Measurements from ENCODE around the gene FAM43A. TPM values are rescaled to one million over a fixed set of nuclear protein-coding genes. Genes with fewer than 3 reads are reported as not detected.

Gene FAM43A
- total RNA-seq, 4 donors from 2014 or later, result 24.5 to 42.8 (median 32.5) TPM

DNA sequence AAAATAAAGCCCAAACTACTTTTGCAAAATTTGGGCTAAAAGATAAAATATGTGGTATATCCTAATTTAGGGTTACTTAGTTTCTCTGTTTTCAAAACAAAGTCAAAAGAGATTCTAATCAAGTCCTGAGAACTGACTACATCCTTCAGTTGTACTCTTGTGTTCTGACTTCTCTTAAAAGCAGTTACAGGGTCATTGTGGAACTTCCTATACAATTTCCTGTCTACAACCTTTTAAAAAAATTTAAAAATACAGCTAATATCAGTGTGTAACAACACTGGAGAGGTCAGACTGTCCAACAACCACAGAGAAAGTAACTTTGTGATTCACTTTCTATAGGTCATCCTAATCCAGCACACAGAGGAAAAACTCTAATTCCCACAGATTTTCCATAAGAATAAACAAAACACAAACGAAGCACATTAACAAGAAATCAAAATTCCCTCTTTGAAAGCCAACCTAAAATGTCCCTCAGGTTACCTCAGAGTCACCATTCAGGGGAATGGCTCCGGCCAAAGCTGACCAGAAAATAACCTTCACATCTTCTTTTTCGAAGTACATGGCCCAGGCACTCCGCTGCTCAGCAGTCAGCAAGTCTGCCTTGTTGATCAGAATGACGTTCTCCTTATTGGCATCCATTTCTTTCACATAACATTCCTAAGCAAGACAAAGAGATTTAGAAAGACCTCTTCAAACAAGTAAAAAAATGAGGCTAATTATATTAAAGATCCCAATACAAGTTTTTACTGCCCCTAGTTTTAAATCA lies 27.0 kb upstream of the FAM43A start:
- 79% methylated on average over 5 of the region's 5 CpGs for WGBS
- TF ChIP-seq EP300 (IDR thresholded peaks at IDR 0.05) (no peak), POLR2A (IDR thresholded peaks at IDR 0.05; ENCODE audit: low read depth) (no peak), POLR2AphosphoS5 (IDR thresholded peaks at IDR 0.05) (no peak)
- TF ChIP-seq, protein P1, sequence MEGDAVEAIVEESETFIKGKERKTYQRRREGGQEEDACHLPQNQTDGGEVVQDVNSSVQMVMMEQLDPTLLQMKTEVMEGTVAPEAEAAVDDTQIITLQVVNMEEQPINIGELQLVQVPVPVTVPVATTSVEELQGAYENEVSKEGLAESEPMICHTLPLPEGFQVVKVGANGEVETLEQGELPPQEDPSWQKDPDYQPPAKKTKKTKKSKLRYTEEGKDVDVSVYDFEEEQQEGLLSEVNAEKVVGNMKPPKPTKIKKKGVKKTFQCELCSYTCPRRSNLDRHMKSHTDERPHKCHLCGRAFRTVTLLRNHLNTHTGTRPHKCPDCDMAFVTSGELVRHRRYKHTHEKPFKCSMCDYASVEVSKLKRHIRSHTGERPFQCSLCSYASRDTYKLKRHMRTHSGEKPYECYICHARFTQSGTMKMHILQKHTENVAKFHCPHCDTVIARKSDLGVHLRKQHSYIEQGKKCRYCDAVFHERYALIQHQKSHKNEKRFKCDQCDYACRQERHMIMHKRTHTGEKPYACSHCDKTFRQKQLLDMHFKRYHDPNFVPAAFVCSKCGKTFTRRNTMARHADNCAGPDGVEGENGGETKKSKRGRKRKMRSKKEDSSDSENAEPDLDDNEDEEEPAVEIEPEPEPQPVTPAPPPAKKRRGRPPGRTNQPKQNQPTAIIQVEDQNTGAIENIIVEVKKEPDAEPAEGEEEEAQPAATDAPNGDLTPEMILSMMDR (IDR thresholded peaks at IDR 0.05), result no peak
- no peak overlapping the region for H3K4me3 ChIP-seq
- no peaks in the 10 kb centered on the region for H3K27me3 ChIP-seq
- H3K9me3 ChIP-seq, result no peaks in the 10 kb centered on the region
- H3K4me1 ChIP-seq, result no peaks in the 10 kb centered on the region
- DNase-seq (ENCODE audit: extremely low spot score), result no peak
- H3K27ac ChIP-seq (replicated peaks in 1 of 4), result peak overlapping the region in 1 of 4 donors; percentile 44
- intact Hi-C loops (cut with DNase I), result no loop called here
- peaks cover 36 to 80% (median 58%) of the 10 kb centered on the region in 4 donors for H3K36me3 ChIP-seq

DNA sequence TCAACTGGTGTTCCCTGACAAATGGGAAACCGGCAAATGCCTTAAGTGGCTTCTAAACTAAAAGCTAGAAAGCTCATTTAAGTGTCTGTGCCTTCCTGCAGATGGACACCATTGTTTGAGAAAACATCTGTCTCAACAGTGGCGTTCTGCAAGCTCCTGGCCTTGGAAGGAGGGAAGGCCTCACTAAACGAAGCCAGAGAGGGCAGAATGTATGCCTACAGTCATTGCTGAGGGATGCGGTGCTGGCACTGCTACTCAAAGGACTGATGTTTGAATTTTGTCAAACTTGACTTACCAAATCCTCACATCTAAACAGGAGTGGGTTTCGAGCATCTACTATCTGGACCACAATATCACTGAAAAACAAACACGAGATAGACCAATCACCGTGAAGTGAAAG lies 25.9 kb upstream of the FAM43A start:
- no peak for TF ChIP-seq POLR2AphosphoS5 (IDR thresholded peaks at IDR 0.05)
- no peak for TF ChIP-seq POLR2A (IDR thresholded peaks at IDR 0.05; ENCODE audit: low read depth)
- TF ChIP-seq, protein P1 (IDR thresholded peaks at IDR 0.05), result no peak
- TF ChIP-seq EP300 (IDR thresholded peaks at IDR 0.05), result no peak
- Histone ChIP-seq H3K27ac (replicated peaks in 1 of 4) (no peak overlapping the region), H3K27me3 (no peaks in the 10 kb centered on the region), H3K36me3 (peaks cover 34 to 82% (median 61%) of the 10 kb centered on the region in 4 donors), H3K4me1 (no peaks in the 10 kb centered on the region), H3K4me3 (no peak overlapping the region), H3K9me3 (no peaks in the 10 kb centered on the region)
- 80% methylated on average over 7 of the region's 7 CpGs for WGBS
- intact Hi-C loops (cut with DNase I), result no loop called here
- DNase-seq (ENCODE audit: extremely low spot score), result peak; percentile 66

DNA sequence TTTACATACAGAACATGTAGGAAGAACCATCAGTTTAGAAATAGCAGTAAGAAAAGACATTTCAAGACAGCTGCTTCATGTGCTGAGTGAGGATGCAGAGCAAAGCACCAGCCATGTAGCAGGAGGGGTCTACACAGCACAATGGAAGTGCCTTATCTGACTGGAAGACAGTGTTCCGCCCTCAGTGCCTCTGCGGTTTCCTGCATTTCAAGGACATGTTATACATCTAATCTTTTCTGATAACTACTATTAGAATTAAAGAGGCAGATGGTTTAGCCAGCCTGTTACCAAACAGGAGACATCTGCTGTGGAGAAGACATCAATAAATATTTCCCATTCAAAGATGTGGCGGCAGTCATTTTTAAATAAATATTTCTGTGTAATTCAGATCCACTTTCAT lies 24.3 kb upstream of the FAM43A start:
- no peak overlapping the region for H3K27ac ChIP-seq (replicated peaks in 1 of 4)
- H3K4me3 ChIP-seq, result no peak overlapping the region
- H3K4me1 ChIP-seq, result no peaks in the 10 kb centered on the region
- H3K36me3 ChIP-seq, result peaks cover 44 to 89% (median 75%) of the 10 kb centered on the region in 4 donors
- no peaks in the 10 kb centered on the region for H3K27me3 ChIP-seq
- 72% methylated on average over 3 of the region's 3 CpGs for WGBS
- intact Hi-C loops (cut with DNase I), result no loop called here
- no peaks in the 10 kb centered on the region for H3K9me3 ChIP-seq
- TF ChIP-seq POLR2AphosphoS5 (IDR thresholded peaks at IDR 0.05) (no peak), POLR2A (IDR thresholded peaks at IDR 0.05; ENCODE audit: low read depth) (no peak), EP300 (IDR thresholded peaks at IDR 0.05) (no peak)
- TF ChIP-seq, protein P1 (IDR thresholded peaks at IDR 0.05), result no peak
- peak; percentile 70 for DNase-seq (ENCODE audit: extremely low spot score)

DNA sequence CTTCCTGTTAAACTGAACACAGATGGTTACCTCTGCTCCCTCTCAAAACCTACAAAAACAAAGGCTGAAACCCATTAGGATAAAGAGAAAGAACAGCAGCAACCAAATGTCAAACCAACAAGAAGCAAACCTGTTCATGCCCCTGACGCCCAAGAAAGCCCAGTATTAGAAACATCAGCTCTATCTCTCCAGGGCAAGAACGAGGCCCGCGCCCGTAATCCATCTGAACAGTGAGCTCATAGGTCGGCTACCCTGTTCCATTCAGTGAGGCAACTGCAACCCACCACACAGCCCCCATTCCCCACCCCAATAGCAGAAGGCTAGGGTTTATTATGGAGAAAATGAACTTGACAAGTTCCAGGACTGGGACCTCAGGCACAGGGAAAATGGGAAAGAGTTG lies 23.7 kb upstream of the FAM43A start:
- intact Hi-C loops (cut with DNase I), result no loop called here
- WGBS, result 72% methylated on average over 6 of the region's 6 CpGs
- no peak overlapping the region for H3K4me3 ChIP-seq

DNA sequence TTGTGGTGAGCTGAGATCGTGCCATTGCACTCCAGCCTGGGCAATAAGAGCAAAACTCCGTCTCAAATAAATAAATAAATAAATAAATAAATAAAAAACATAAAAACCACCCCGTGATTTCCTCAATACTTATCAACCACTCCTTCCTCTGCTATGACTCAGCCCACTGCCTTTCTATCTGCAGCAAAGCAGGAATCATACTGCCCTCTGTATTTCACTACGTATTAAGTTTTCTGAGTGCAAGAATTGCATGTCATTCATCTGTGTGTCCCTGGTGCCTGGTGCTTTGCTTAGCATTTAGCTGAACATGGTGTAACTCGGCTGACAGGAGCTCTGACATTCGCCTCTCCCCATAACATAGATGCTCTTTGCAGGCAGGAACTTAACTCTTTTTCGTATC lies 20.8 kb upstream of the FAM43A start:
- Histone ChIP-seq H3K27me3 (no peaks in the 10 kb centered on the region), H3K4me3 (no peak overlapping the region), H3K36me3 (peaks cover 21 to 87% (median 80%) of the 10 kb centered on the region in 4 donors), H3K27ac (replicated peaks in 1 of 4) (no peak overlapping the region), H3K4me1 (peaks cover 0 to 7% (median under 1%) of the 10 kb centered on the region in 4 donors), H3K9me3 (no peaks in the 10 kb centered on the region)
- DNase-seq (ENCODE audit: extremely low spot score), result no peak
- TF ChIP-seq POLR2AphosphoS5 (IDR thresholded peaks at IDR 0.05), result no peak
- TF ChIP-seq, protein P1 (IDR thresholded peaks at IDR 0.05), result no peak
- TF ChIP-seq EP300 (IDR thresholded peaks at IDR 0.05), result no peak
- no peak for TF ChIP-seq POLR2A (IDR thresholded peaks at IDR 0.05; ENCODE audit: low read depth)
- 90% methylated on average over 7 of the region's 7 CpGs for WGBS
- intact Hi-C loops (cut with DNase I), result no loop called here

More for the DNA sequence above, 23.7 kb upstream of the FAM43A start:
- peaks cover 49 to 94% (median 80%) of the 10 kb centered on the region in 4 donors for H3K36me3 ChIP-seq
- TF ChIP-seq POLR2AphosphoS5 (IDR thresholded peaks at IDR 0.05), result no peak
- TF ChIP-seq EP300 (IDR thresholded peaks at IDR 0.05), result no peak
- no peaks in the 10 kb centered on the region for H3K9me3 ChIP-seq
- H3K27ac ChIP-seq (replicated peaks in 1 of 4), result no peak overlapping the region
- no peaks in the 10 kb centered on the region for H3K27me3 ChIP-seq
- peak; percentile 66 for DNase-seq (ENCODE audit: extremely low spot score)
- no peaks in the 10 kb centered on the region for H3K4me1 ChIP-seq
